Measurements from ENCODE around the gene CERKL. TPM values are rescaled to one million over a fixed set of nuclear protein-coding genes. Genes with fewer than 3 reads are reported as not detected.

CERKL gene
- total and polyA plus RNA-seq, 2 experiments from 2014 or later: 0.32 to 0.69 TPM

- ATAC-seq (no peak), DNase-seq (ENCODE audit: low spot score) (no peak)
- Histone ChIP-seq H4K20me1 (replicated peaks; ENCODE audit: insufficient read depth) (no peaks in the 10 kb centered on the region), H3K4me2 (peak overlapping the region; percentile 95), H2AFZ (no peak overlapping the region), H3K4me3 (peak overlapping the region; percentile 68), H3K4me1 (ENCODE audit: insufficient read depth) (peaks cover 28% of the 10 kb centered on the region), H3K27ac (ENCODE audit: low read depth) (no peak overlapping the region), H3K36me3 (ENCODE audit: insufficient read depth) (no peaks in the 10 kb centered on the region), H3K79me2 (replicated peaks; ENCODE audit: insufficient read depth) (no peaks in the 10 kb centered on the region), H3K27me3 (ENCODE audit: insufficient read depth) (peaks cover 79% of the 10 kb centered on the region), H3K9me2 (ENCODE audit: insufficient read depth) (no peaks in the 10 kb centered on the region), H3F3A (replicated peaks; ENCODE audit: low read depth) (0 out of 2 replicates have a peak, but pooled peaks cover 6% of the 10 kb centered on the region)
- Mint-ChIP-seq H3K36me3 (ENCODE audit: low read depth) (no peaks in the 10 kb centered on the region), H3K4me1 (peaks cover 28% of the 10 kb centered on the region), H3K27me3 (ENCODE audit: insufficient read depth, low read depth, poor library complexity) (peaks cover 55% of the 10 kb centered on the region), H3K27ac (no peak overlapping the region), H3K4me3 (peak overlapping the region; percentile 83), H3K9me3 (no peaks in the 10 kb centered on the region)
- no peak for TF ChIP-seq ZNF462 (CRISPR knock-in tag; IDR thresholded peaks at IDR 0.05)
- no peak for TF ChIP-seq ZNF114 (CRISPR knock-in tag; IDR thresholded peaks at IDR 0.05)
- TF ChIP-seq CTCF (conservative IDR thresholded peaks at IDR 0.05; ENCODE audit: low read depth in 2 of 2): no peak
- TF ChIP-seq EZH2 (IDR thresholded peaks at IDR 0.05; ENCODE audit: low read depth, unreplicated experiment): no peak
- TF ChIP-seq JUNB (IDR thresholded peaks at IDR 0.05; ENCODE audit: unreplicated experiment): no peak
- TF ChIP-seq NANOG (IDR thresholded peaks at IDR 0.05; ENCODE audit: borderline replicate concordance): no peak
- no peak for TF ChIP-seq REST (IDR thresholded peaks at IDR 0.05; ENCODE audit: unreplicated experiment)
- TF ChIP-seq ZNF331 (CRISPR knock-in tag; IDR thresholded peaks at IDR 0.05; ENCODE audit: low read depth): no peak
- TF ChIP-seq CREB1 (CRISPR knock-in tag; IDR thresholded peaks at IDR 0.05; ENCODE audit: low read depth): no peak
- no peak for TF ChIP-seq EZH2phosphoT487 (IDR thresholded peaks at IDR 0.05; ENCODE audit: unreplicated experiment)
- TF ChIP-seq ETS1 (IDR thresholded peaks at IDR 0.05): no peak
Observed at GRCh38 chr2:181655519-181655918, 1.4 kb downstream of the CERKL start.

Measured in GM23338 (cell line).